ENCODE measurements around the gene ZNF208. TPM values are rescaled to one million over a fixed set of nuclear protein-coding genes. Genes with fewer than 3 reads are reported as not detected.

Gene ZNF208
- total and polyA plus RNA-seq, 2 of the 8 experiments (the other 6 are each of a cell fraction or from before 2014, with no cell fraction given): not detected

DNA sequence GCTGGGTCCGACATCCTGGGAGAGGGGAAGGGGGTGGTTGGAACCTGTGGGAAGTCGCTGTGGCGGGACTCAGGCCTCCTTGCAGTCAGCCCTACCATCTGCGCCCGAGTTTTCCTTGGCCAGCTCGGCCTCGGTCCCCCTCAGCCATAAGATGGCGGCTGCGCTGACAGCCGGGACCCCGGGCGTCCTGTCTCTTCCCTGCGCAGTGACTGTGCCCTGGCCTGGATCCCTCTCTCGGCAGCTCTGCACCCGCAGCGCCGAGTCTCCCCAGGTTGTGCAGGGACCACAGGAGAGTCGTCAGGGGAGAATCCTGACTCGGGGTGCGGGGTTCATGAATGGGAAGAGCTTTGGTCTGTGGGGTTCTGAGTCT, 41.9 kb upstream of the ZNF208 start:
- no peak overlapping the region for H2AK5ac ChIP-seq (ENCODE audit: low read depth, low read length)
- no peak overlapping the region for H2BK20ac ChIP-seq (ENCODE audit: low read length)
- H4K91ac ChIP-seq (replicated peaks; ENCODE audit: insufficient read length, low read length): no peak overlapping the region
- H3K4me2 ChIP-seq (ENCODE audit: insufficient read depth in 1 of 2, low read depth in 2 of 2, low read length in 2 of 2): no peak overlapping the region
- ChIA-PET CTCF (ENCODE audit: partially characterized antibody) (no interaction called here), POLR2A (ENCODE audit: partially characterized antibody) (no interaction called here)
- no peak overlapping the region for H2BK15ac ChIP-seq (ENCODE audit: low read length)
- no peaks in the 10 kb centered on the region for H3K27me3 ChIP-seq (replicated peaks in 1 of 4; ENCODE audit: control insufficient read depth in 3 of 4, extremely low read depth in 1 of 4, insufficient read depth in 3 of 4, low read length in 3 of 4)
- no peaks in the 10 kb centered on the region for H3K36me3 ChIP-seq (ENCODE audit: control insufficient read depth in 2 of 4, insufficient read depth in 4 of 4, low read length in 3 of 4)
- WGBS, 2 experiments (ENCODE audit: extremely low coverage in 1 of 2, insufficient coverage in 1 of 2, insufficient read length in 1 of 2, insufficient replicate concordance in 2 of 2, low coverage in 1 of 2, low lambda C conversion rate in 2 of 2, missing lambda C conversion rate in 1 of 2): 88% methylated on average over 17 of the region's 20 CpGs; no CpG with 5 or more reads in 1 of the 2 experiments
- H3K9me3 ChIP-seq (ENCODE audit: insufficient read depth in 2 of 2, low read depth in 1 of 2, low read length in 1 of 2): peaks cover 38 to 82% of the 10 kb centered on the region in 2 experiments
- no peak overlapping the region for H2AFZ ChIP-seq (ENCODE audit: low read length)
- H3K23me2 ChIP-seq (ENCODE audit: low read depth, low read length): no peaks in the 10 kb centered on the region
- no peaks in the 10 kb centered on the region for H3K79me1 ChIP-seq (ENCODE audit: low read depth, low read length)
- no peak overlapping the region for H2BK120ac ChIP-seq (replicated peaks; ENCODE audit: low read depth, low read length)
- H3K4me3 ChIP-seq (ENCODE audit: extremely low read depth in 1 of 4, insufficient read depth in 2 of 4, low read depth in 3 of 4, low read length in 4 of 4): no peak overlapping the region
- H3K4ac ChIP-seq (replicated peaks; ENCODE audit: insufficient read length, low read depth, low read length): no peak overlapping the region
- no peak overlapping the region for H4K8ac ChIP-seq (ENCODE audit: extremely low read depth, insufficient read depth, low read length)
- no peak overlapping the region for H3K27ac ChIP-seq (ENCODE audit: low read depth, low read length)
- no peak overlapping the region for H3K14ac ChIP-seq (ENCODE audit: insufficient read length)
- FAIRE-seq (no peak), DNase-seq (ENCODE audit: low read depth in 1 of 2, low spot score in 2 of 2) (no peak)
- H3K18ac ChIP-seq (ENCODE audit: extremely low read depth, low read length): no peak overlapping the region
- no peaks in the 10 kb centered on the region for H4K20me1 ChIP-seq (replicated peaks in 1 of 2; ENCODE audit: control insufficient read depth in 1 of 2, insufficient read depth in 2 of 2, low read length in 2 of 2)
- H4K5ac ChIP-seq (ENCODE audit: insufficient read length, low read depth, low read length): no peak overlapping the region
- TF ChIP-seq, protein P1, sequence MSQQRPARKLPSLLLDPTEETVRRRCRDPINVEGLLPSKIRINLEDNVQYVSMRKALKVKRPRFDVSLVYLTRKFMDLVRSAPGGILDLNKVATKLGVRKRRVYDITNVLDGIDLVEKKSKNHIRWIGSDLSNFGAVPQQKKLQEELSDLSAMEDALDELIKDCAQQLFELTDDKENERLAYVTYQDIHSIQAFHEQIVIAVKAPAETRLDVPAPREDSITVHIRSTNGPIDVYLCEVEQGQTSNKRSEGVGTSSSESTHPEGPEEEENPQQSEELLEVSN (IDR thresholded peaks at IDR 0.05): no peak
- TF ChIP-seq, protein P2, sequence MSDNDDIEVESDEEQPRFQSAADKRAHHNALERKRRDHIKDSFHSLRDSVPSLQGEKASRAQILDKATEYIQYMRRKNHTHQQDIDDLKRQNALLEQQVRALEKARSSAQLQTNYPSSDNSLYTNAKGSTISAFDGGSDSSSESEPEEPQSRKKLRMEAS (IDR thresholded peaks at IDR 0.05): no peak
- no peak for TF ChIP-seq SIRT6 (IDR thresholded peaks at IDR 0.05; ENCODE audit: low read length)
- H3K4me1 ChIP-seq (replicated peaks in 1 of 4; ENCODE audit: control insufficient read depth in 3 of 4, insufficient read depth in 4 of 4, low read length in 3 of 4): no peaks in the 10 kb centered on the region
- H3K56ac ChIP-seq (replicated peaks; ENCODE audit: insufficient read length, low read depth, low read length): no peak overlapping the region
- H3K9ac ChIP-seq (replicated peaks in 1 of 4; ENCODE audit: extremely low read depth in 1 of 4, low read depth in 3 of 4, low read length in 3 of 4): no peak overlapping the region
- no peak overlapping the region for H2BK5ac ChIP-seq (ENCODE audit: low read depth, low read length)
- H3K79me2 ChIP-seq (ENCODE audit: control insufficient read depth in 1 of 2, insufficient read depth in 2 of 2, low read length in 2 of 2): no peaks in the 10 kb centered on the region
- H2BK12ac ChIP-seq (ENCODE audit: low read depth, low read length): no peak overlapping the region
- no peak overlapping the region for H3K23ac ChIP-seq (ENCODE audit: insufficient read length)

Data from H1 (cell line).